Stomach (tissue), 4 donors: ENCODE data around the gene SESTD1.

Experiments used
- CTCF ChIP-seq, 7 experiments: fragments of 450-650 bp in 4 of 7; fragments of 200-600 bp in 3 of 7; sonication (generic) in 3 of 7; IDR thresholded peaks; one replicate each; pipeline ENCODE4 v1.5.1; 2016 to 2019; ENCODE audit warnings: antibody characterized with exemption in 7 of 7, control low read depth in 2 of 7, mild to moderate bottlenecking in 1 of 7
- POLR2A ChIP-seq, 4 donors: fragments of 450-650 bp; IDR thresholded peaks; one replicate each; pipeline ENCODE4 v1.6.1; 2016; ENCODE audit warnings: antibody characterized with exemption in 4 of 4, control low read depth in 2 of 4, mild to moderate bottlenecking in 1 of 4, moderate library complexity in 1 of 4
- POLR2AphosphoS5 ChIP-seq, 3 donors: sonication (generic); formaldehyde crosslinking; IDR thresholded peaks; one replicate each; pipeline ENCODE4 v1.6.1; 2016; ENCODE audit warnings: antibody characterized with exemption in 3 of 3

- TF ChIP-seq CTCF (IDR thresholded peaks at IDR 0.05): no peak
- no peak for TF ChIP-seq POLR2AphosphoS5 (IDR thresholded peaks at IDR 0.05)
- no peak for TF ChIP-seq POLR2A (IDR thresholded peaks at IDR 0.05)
Observed at GRCh38 chr2:179311101-179311500, 46.5 kb upstream of the SESTD1 start.
